ENCODE results near the gene EXOC1. TPM values are rescaled to one million over a fixed set of nuclear protein-coding genes. Genes with fewer than 3 reads are reported as not detected.

Gene EXOC1
- total RNA-seq, 1 donor from 2014 or later = 102 TPM

DNA sequence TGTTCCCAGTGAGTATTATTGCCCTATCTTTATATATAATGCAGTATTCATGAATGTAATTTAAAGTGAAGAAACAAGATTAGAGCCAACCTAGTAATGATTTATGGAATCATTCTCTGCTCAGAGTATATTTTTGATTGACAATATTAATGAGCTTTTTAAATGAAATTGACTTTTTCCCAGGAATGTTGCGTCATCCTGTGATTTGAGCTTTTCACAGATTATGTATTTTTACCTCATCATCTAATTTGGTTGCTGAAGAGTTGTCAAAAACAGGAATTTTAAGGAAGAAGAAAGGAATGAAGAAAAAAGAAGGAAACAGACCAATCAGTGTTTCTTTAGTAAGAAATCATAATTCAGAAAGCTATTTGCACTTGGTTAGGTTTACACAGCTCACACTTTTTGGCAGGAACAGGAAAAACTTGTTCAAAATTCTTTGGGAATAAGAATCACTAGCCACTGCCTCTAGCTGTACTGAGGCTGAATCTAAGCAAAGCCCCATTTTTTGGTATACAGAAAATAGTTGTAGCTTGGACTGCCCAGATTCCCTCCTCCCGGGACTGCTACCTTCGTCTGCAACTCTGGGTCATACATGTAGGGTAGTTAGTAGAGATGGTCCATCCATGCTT is 27.3 kb downstream of the EXOC1 start:
- no peak overlapping the region for H3K27ac Mint-ChIP-seq (ENCODE audit: unreplicated experiment)
- no peak for DNase-seq
- no peaks in the 10 kb centered on the region for H3K9me3 Mint-ChIP-seq (ENCODE audit: unreplicated experiment)
- peaks cover 10% of the 10 kb centered on the region for H3K36me3 Mint-ChIP-seq (ENCODE audit: unreplicated experiment)
- H3K4me3 Mint-ChIP-seq (ENCODE audit: unreplicated experiment) = no peak overlapping the region
- TF ChIP-seq, protein P1, sequence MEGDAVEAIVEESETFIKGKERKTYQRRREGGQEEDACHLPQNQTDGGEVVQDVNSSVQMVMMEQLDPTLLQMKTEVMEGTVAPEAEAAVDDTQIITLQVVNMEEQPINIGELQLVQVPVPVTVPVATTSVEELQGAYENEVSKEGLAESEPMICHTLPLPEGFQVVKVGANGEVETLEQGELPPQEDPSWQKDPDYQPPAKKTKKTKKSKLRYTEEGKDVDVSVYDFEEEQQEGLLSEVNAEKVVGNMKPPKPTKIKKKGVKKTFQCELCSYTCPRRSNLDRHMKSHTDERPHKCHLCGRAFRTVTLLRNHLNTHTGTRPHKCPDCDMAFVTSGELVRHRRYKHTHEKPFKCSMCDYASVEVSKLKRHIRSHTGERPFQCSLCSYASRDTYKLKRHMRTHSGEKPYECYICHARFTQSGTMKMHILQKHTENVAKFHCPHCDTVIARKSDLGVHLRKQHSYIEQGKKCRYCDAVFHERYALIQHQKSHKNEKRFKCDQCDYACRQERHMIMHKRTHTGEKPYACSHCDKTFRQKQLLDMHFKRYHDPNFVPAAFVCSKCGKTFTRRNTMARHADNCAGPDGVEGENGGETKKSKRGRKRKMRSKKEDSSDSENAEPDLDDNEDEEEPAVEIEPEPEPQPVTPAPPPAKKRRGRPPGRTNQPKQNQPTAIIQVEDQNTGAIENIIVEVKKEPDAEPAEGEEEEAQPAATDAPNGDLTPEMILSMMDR (IDR thresholded peaks at IDR 0.05; ENCODE audit: partially characterized antibody, unreplicated experiment) = no peak
- H3K27me3 Mint-ChIP-seq (ENCODE audit: unreplicated experiment) = no peaks in the 10 kb centered on the region
- H3K4me1 Mint-ChIP-seq (ENCODE audit: low read depth, unreplicated experiment) = no peaks in the 10 kb centered on the region

DNA sequence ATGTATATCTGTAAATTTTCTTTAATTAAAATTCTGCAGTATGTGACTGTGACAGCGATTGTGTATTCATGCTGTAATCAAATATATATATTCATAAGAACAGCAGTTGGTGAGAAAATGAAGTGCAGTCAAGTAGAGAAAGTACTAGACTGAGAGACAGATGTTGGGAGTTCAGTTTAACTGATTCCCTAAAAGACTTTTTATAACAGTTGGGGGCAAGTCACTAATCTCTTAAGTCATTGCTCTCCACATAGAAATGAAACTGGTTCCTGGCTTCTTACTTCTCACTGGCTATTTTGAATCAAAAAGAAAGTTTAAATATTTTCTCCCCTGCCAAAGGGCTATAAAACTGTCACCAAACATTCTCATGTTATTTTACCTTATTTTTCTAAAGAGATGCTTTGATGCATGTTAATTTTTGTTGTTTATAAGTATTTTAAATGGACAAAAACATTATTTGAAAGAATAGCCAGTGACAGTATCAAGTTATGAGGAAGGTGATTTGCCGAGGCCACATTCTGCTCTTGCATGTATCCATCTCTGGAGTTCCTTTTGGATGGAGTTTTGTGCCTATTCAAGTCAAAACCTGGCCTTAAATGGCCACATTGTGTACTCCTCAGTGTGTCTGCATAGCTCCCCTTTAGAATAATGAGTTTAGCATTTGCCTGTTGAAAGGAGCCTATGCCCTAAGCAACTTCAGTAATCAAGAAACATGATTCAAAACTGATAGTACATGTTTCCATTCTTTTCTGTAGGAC is 30.8 kb downstream of the EXOC1 start:
- peaks cover 4% of the 10 kb centered on the region for H3K36me3 Mint-ChIP-seq (ENCODE audit: unreplicated experiment)
- H3K9me3 Mint-ChIP-seq (ENCODE audit: unreplicated experiment) = no peaks in the 10 kb centered on the region
- no peak overlapping the region for H3K4me3 Mint-ChIP-seq (ENCODE audit: unreplicated experiment)
- no peak overlapping the region for H3K27ac Mint-ChIP-seq (ENCODE audit: unreplicated experiment)
- no peak for DNase-seq
- no peaks in the 10 kb centered on the region for H3K27me3 Mint-ChIP-seq (ENCODE audit: unreplicated experiment)
- TF ChIP-seq, protein P1 (IDR thresholded peaks at IDR 0.05; ENCODE audit: partially characterized antibody, unreplicated experiment) = no peak
- no peaks in the 10 kb centered on the region for H3K4me1 Mint-ChIP-seq (ENCODE audit: low read depth, unreplicated experiment)

DNA sequence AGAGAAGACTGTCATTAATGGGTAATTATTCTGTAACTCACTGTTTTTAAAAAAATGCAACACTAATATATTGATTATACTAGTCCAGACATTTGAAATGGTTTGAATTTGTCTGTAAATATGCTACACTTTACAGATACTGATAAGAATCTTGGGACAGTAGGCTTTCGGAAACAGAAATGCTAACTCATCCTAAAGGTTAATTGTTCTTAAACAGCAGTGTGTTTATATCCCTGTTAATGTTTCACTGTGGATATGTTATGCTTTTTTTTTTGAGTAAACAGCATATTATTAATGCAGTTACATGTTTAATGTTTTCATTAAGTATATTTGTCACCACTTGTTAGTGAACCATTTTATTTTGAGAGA is 31.4 kb downstream of the EXOC1 start:
- no peak for DNase-seq
- Mint-ChIP-seq H3K27ac (ENCODE audit: unreplicated experiment) (no peak overlapping the region), H3K4me1 (ENCODE audit: low read depth, unreplicated experiment) (no peaks in the 10 kb centered on the region), H3K4me3 (ENCODE audit: unreplicated experiment) (no peak overlapping the region), H3K36me3 (ENCODE audit: unreplicated experiment) (peaks cover 4% of the 10 kb centered on the region), H3K9me3 (ENCODE audit: unreplicated experiment) (no peaks in the 10 kb centered on the region), H3K27me3 (ENCODE audit: unreplicated experiment) (no peaks in the 10 kb centered on the region)
- TF ChIP-seq, protein P1 (IDR thresholded peaks at IDR 0.05; ENCODE audit: partially characterized antibody, unreplicated experiment) = no peak

DNA sequence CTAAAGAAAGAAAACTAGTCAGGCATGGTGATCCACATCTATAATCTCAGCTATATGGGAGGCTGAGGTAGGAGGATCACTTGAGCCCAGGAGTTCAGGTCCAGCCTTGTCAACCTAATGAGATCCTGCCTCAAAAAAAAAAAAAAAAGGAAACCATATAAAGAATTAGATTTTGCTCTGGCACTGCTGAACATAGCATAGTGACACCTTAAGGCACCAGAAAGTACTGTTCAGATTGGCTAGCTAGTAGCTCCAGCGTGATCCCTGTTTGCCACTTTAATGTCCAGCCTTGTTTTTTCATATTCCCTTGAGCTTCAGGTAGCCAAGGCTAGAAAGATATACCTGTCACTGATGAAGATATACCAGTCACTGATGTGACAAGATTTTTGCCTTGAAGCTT is 34.1 kb downstream of the EXOC1 start:
- Mint-ChIP-seq H3K36me3 (ENCODE audit: unreplicated experiment) (no peaks in the 10 kb centered on the region), H3K27ac (ENCODE audit: unreplicated experiment) (no peak overlapping the region), H3K4me1 (ENCODE audit: low read depth, unreplicated experiment) (no peaks in the 10 kb centered on the region), H3K4me3 (ENCODE audit: unreplicated experiment) (no peak overlapping the region), H3K9me3 (ENCODE audit: unreplicated experiment) (no peaks in the 10 kb centered on the region), H3K27me3 (ENCODE audit: unreplicated experiment) (no peaks in the 10 kb centered on the region)
- DNase-seq = no peak
- TF ChIP-seq, protein P1 (IDR thresholded peaks at IDR 0.05; ENCODE audit: partially characterized antibody, unreplicated experiment) = no peak

DNA sequence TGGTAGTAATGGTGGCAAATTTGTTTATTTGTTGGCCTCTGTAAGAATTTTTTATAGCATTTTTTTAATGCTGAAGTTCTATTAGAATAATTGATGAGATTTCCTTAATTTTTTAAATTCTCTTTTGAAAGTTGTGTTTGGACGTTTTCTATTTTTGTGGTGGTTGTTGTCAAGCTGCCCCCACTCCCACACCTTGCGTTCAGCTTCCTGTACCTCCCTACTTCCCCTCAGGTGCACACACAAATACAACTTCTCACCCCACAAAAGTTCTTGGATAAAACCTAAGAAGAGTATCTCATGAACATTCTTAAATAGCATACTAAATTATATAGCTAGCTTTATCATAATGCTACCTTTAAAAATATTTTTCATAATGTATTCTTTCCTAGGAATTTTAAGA is 38.7 kb downstream of the EXOC1 start:
- Mint-ChIP-seq H3K4me1 (ENCODE audit: low read depth, unreplicated experiment) (no peaks in the 10 kb centered on the region), H3K27me3 (ENCODE audit: unreplicated experiment) (peaks cover 3% of the 10 kb centered on the region), H3K27ac (ENCODE audit: unreplicated experiment) (no peak overlapping the region), H3K36me3 (ENCODE audit: unreplicated experiment) (no peaks in the 10 kb centered on the region), H3K9me3 (ENCODE audit: unreplicated experiment) (no peaks in the 10 kb centered on the region), H3K4me3 (ENCODE audit: unreplicated experiment) (no peak overlapping the region)
- DNase-seq = no peak
- TF ChIP-seq, protein P1 (IDR thresholded peaks at IDR 0.05; ENCODE audit: partially characterized antibody, unreplicated experiment) = no peak

All from glutamatergic neuron (in vitro differentiated cells).